GM19455 (cell line): ENCODE measurements around the gene ANK2.
"Not testable (repeated sequence)": the region's sequence is repeated elsewhere in the genome, so short reads cannot be mapped to it uniquely, and the experiment has no call there.

Experiments
- ATAC-seq: cut with Tn5 transposase; IDR thresholded peaks from one replicate; pipeline ENCODE4 v1.9.1; 2021; ENCODE audit not compliant: unreplicated experiment

Gene ANK2

DNA sequence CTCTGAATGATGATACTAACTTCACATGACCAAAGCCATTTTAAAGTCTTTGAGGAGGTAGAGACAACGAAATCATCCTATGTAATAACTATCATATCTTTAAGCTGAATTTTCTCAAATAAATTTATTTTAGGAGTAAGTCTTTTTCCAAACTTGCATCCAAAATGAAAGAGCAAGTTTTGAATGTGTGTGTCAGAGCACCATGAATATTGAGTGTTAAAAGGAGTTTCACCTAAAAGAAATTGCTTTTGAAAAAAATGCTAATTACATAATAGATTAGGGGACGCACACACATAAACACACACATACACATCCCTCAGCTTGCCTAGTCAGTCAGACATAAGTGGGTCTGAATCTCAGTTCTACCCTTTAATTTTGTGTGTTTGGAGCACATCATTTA, 1.9 kb downstream of the ANK2 start:
- no peak for ATAC-seq

DNA sequence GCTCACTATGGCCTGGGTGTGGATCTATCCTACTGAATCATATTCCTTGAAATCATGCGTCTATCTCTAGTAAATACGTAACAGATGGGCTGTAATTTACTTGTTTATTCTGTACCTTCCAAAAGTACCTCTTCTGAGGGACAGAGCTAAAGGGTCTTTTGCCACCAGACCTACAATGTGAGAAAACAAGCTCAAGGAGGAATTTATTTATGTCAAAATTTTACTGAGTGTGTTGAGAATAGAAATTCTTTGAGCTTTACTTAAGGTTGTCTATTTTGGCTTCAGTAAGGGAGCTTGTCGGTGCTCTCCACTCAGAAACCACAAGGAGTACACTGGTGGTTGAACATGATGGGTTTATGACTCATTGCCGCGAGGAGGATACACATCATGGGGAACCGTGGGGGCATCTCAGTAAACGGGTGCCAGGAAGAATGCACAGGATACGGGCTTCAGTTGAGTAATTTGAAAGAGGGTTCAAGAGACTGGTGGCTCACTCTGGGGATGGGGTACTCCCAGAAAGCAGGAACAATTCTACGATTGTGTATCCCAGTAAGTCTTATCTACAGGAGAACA, 3.0 kb downstream of the ANK2 start:
- peak; percentile 95 for ATAC-seq

DNA sequence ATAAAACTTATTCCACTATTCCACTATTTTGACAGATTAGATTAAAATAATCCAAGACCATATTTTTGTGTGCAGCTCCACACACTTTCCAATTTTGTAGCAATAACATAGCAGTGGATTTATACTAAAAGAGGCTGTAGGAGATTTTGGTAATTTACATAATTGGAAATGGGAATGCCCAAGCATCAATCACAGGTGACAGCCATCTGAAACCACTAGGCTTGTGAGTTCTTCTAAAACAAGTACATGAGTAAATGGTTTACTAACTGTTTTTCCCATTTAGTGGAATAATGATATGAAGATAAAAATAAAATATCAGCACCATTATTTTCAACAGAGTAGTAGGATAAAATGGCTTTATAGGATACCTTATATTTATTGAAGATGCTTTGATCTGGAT, 4.4 kb downstream of the ANK2 start:
- ATAC-seq: no peak

DNA sequence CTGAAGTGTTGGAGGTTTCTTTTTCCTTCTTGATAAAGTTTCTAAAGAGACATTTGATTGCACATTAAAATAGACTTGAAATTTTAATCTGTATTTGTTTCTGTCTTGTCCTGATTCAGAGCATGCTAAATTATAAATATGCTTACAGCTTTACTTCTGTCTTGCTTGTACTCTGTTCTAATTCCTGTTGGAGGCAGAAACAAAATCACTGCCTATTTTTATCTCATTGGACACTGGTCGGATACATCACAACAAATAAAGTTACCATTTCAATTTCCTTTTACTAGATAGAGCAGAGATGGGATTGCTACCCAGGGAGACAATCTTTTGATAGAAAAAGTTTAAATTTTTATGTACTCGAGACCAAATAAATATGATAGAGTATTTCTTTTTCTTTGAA, 6.9 kb downstream of the ANK2 start:
- ATAC-seq: no peak

DNA sequence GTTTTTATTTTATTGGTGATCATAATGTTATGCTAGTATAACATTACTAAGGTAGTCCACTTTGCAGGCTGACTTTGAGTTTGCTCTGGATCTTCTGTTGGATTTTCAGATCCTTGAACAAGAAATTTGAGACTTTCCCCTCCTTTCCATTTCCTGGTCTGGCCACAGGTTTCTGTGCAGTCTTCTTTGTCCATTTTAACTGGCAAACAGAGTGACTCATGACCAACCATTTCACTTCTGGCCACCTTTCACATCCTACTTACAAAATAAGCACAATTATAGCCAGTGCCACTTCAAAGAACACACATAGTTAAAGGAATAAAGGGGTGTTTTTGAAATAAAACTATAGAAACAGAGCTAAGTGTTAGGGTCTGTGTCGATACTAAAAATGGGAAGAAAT, 8.4 kb downstream of the ANK2 start:
- no peak for ATAC-seq

DNA sequence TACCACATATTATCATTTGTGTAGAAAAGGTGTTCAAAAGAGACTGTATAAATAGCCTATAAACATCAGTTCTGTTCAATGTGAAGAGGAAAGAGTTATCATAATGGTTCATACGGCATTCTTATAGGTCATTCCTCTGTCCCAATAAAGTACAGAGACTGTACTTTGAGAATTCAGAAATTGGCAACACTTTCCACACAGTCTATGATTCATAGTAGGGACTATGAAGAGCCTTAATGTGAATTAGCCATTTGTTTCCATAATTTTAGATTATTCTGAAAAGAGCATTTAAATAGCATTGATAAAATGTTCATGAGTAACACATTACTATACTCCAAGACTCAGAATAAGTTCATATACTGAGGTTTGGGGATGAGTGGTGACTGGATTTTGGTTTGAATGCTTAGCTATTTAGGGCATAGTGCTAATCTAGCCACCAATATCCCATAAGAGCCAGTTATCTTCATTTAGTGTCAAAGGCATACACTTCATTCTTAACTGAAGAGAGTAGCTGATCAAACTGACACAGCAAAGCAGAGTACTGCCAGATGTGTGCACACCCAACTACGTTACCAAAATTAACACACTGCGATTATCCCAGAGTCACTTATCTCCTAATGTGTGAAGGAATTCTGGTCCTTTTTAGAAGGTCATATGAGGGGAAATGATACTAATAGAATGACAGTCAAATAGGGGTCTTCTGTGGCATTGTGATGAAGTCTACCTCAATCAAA, 10.2 kb downstream of the ANK2 start:
- no peak for ATAC-seq

DNA sequence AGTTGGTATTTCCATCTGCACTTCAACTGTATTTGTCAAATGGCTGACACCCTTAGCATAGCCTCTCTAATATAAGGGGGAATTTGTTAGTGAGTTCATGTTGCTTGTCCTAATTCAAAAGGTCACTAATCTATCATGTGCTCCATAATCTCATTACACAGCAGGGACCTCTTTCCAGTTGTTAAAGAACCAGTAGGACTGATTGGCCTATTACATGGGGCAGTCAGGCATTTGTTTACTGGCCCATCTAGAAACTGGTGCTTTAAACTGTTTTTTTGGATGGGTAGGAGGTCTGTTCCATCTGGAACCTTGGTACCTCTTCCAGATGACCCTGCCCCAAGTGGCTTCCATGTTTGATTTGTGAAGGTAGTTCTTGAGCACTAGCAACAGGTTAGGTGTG, 11.4 kb downstream of the ANK2 start:
- ATAC-seq: no peak

DNA sequence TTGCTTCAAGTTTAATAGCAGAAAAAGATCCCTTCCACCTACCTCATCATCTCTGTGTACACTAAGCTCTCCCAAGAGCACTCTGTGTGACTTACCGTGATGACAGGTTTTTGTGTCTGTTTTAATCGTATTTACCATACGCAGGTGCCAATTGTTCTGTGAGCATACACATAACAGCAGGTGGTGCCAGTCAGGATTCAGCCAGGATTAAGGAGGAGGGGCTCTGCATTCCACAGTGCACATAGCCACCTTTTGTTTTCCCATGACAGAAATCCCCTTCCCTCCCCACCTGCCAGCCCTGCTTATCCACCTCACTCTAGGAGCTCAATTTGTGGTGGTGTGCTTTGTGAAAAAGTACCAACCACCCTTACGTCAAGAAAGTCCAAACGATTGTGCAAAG, 14.8 kb downstream of the ANK2 start:
- no peak for ATAC-seq

DNA sequence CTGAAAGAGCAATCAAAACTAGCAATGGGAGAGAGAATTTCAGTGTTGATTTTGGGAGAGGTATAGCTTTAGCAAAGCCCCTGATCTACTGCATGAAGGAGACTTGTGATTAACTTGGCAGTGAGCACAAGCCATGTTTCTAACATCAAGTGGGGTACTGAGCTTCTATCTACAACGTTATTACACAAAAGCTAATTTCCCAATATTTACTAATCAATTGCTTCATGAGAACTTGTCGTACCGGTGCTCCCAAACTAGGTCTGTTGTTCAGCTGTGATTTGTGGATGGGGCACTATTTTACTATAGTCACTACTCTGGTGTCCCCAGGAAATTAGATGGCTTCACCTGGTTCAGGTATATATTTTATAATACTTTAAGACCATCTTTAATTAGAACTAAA, 16.2 kb downstream of the ANK2 start:
- ATAC-seq: no peak

DNA sequence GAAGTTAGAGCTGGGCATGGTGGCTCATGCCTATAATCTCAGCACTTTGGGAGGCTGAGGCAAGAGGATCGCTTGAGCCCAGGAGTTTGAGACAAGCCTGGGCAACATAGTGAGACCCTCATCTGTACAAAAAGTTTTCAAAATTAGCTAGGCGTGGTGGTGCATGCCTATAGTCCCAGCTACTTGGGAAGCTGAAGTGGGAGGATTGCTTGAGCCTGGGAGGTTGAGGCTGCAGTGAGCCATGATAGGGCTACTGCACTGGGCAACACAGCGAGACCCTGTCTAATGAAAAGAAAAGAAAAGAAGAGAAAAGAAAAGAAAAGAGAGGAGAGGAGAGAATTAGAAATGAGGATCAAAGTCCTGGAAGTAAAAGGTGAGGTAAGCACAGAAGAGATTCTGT, 19.3 kb downstream of the ANK2 start:
- ATAC-seq: not testable (repeated sequence)

DNA sequence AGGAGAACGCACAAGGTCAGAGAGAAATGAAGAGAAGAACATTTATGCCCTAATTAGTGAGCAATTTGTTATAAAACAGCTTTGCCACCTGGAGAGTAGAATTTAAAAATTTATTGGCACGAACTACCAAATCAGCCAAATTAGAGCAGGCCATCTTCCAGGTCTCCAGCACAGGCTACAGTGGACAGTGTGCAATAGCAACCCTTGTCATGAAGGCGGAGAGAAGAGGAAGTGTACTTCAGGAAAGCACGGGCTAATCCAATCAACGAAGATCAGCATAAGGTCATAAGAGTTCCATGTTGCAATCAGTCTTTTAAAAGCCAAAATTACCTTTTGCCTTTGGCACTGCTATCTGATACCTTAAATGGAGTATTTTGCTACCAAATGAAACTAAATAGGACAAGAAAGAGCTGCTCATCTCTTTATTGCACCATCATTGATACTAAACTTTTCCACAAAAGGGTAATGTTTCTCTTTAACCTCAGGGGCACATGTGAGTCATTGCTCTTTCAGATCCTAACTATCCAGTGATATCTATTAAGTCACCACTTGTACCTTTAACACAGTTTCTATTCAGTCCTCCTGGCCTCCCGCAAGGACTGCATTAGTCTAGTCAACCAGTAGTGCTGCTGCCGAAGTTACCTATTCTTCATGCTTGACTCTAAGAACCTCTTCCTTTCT, 19.9 kb downstream of the ANK2 start:
- ATAC-seq: no peak

DNA sequence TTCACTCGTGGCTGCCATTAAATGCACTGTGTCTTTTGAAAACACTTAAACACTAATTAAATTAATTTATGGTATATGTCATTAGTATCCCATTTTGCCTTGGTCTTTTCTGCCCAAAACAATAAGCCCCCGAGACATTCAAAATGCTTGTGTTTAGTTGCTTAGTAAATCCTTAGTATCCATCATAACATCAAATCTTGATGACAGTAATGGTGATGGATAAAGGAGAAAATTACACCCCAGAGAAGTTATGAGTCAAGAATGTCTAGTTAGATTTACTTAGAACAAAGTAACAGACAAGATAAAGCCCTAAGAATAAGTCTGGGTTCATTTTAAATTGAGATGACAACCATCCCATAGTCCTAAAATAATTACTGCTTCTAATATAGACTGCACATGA, 21.3 kb downstream of the ANK2 start:
- no peak for ATAC-seq

DNA sequence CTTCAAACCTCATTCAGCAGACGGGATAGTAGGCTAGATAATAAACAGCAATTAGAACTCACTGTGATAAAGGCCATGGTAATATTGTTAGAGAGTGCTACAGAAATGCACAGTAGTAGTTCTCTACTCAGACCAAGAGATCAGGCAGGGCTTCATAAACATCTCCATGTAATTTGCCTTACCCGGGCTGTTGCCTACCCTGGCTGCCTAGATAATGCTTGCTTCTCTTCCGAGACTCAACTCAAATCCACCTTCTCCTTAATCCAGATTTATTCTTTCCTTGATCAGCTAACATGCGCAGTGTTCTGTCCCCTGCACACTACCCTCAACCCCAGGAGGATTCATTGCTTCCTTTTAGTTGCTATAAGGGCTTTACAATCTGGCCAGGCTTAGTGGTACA, 21.8 kb downstream of the ANK2 start:
- no peak for ATAC-seq

DNA sequence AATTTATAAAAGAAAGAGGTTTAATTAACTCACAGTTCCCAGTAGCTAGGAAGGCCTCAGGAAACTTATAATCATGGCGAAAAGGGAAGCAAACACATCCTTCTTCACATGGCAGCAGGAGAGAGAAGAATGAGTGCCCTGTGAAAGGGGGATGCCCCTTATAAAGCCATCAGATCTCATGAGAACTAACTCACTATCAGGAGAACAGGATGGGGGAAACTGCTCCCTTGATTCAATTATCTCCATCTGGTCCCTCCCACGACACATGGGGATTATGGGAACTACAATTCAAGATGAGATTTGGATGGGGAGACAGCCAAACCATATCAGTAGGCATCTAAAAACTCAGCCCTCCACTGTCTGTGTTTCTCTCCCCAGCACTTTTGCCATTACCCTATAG, 22.4 kb downstream of the ANK2 start:
- no peak for ATAC-seq

DNA sequence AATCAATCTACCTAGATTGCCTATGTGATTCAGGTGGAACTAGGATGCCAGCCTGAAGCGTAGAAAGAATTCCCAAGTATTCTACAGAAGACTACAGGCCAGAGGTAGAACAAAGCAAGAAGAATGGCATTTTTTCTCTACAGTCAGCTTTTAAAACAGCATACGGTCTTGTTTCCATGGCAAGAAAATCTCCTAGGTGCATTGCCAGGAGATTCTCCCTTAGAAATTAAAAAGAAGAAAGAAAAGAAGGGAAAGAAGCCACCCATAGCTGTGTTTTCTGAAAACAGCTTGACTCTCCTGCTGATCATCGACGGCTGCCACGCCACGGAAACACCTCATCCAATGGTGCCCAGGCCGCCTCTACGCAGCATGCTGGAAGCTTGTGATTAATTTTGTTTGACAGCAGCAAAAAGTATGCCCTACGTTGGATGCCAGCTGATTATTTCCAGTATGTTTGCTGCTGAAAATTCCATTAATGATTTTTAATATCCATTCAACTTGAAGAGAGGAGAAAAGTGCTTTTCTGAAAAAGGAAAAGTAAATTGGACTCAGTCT, 24.1 kb downstream of the ANK2 start:
- no peak for ATAC-seq

DNA sequence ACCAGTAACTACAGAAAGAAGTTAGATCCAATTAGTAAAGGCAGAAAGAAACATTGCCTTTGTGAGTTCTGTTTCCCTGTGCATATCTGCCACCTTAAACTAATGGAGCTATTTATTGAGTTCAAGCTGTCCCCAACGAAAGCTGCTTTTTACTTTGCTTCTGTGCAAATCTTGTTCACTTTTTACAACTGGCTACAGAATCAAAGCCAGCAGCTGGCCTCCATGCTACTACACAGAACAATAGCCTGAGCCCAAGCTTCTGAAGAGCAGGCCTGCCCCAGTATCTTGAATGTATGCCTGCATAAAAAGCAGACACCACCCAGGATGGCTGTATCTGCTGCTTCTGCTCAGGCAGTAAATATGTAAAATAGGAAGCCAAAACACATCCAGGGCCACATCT, 28.1 kb downstream of the ANK2 start:
- ATAC-seq: no peak

DNA sequence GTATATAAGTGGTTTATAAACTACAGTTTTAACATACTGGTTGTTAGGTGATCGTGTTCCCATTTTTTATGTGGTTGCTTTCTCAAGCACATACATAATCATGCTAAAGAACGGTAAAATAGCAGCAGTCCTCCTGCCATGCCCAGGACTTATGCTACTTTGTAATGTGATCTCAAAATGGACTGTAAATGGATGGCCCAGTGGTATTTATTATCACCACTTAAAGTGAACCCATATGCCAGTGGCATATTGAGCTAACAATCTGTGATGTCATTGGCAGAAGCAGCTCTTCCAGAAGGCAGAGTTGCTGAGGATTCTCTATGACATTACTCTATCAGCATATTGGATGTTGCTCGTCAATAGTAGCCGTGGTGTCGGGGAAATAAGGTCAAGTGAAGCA, 28.6 kb downstream of the ANK2 start:
- ATAC-seq: no peak

DNA sequence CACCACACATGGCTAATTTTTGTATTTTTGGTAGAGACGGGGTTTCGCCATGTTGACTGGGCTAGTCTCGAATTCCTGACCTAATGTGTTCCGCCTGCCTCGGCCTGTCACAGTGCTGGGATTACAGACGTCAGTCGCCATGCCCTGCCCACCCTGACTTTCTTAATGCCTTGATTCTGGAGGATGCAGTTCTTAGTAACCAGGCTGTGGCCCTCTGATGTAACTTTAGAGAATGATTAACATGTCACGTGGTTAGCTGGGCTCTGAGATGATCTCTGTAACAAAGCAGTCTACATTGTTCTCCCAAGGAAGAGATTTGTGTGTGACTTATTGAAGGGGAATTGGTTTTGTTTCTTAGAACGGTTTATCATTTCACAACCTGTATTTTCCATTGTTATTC, 30.6 kb downstream of the ANK2 start:
- no peak for ATAC-seq

DNA sequence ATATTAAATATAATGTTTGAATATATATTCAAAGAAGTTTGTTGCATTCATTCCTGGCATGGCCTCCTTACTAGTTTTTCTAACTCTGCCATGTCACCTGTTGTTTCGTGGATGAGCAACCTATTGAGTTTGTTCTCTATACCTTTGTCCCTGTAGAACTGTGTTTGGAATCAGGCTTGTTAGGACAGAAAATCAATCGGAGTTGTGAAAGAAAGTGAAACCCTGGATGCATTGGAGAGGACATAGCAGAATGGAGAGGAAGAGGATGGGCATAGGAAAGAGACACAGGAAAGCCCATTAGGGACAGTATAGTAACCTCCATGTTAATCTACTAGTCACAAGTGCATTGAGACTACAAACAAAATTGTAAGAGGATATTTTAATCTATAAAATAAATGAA, 31.2 kb downstream of the ANK2 start:
- ATAC-seq: no peak

DNA sequence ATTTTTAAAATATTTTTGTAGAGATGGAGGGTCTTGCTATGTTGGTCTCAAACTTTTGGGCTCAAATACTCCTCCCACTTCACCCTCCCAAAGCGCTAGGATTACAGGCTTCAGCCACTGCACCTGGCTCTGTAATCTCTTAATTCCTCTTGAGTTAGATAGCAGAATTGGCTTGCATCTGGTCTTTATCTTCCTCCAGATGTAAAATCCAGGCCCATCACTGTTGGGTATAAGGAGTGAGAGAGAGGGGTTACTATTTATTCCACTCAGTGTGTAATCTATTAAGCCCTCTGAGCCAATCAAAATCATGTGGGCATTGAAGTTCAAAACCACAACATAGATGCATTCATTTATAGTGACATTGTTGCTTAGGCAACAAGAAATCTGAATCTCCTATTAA, 33.9 kb downstream of the ANK2 start:
- ATAC-seq: no peak

DNA sequence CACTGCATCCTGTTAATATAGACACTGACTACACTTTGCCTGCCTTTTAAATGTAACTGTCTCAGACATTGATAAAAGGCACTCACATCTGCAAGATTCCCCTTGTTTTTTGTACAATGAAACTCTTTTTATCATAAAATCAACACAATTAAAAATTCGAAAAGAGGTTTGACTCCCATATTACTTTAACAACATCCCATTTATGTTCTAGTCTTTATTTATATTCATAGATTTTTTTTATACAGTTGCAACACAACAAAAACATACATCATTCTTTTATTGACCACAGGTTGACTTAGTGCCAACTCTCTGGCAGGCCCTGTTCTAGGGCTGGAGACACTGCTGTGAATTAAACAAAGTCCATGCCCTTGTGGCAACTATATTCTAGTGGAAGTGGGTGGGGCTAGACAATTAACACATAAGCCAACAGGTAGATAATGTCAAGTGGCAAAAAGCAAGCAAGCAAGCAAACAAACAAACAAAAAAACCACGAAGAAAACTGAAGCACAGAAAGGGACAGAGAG, 36.8 kb downstream of the ANK2 start:
- ATAC-seq: no peak

DNA sequence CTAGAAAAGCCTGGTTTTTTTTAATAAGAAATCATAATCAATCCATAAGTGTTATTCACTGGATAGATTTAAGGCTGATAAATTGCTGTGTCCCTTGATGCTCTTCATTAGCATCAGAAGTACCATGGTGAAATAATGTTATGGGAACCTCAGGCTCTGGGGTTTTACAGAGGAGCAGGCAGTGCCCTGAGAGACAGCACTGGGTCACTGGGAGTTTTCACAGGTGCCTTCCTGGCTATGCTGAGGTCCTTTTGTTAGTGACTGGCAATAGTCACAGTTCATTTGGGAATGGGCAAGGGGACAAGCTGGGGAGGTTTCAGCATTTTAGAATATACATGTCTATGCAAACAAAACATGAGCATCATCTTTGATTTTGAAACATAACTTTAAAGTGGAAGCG, 38.6 kb downstream of the ANK2 start:
- no peak for ATAC-seq
